Breast epithelium (tissue), 4 donors: ENCODE data around the gene KIF26B. TPM values are rescaled to one million over a fixed set of nuclear protein-coding genes. Genes with fewer than 3 reads are reported as not detected.

ENCODE experiments used
- DNase-seq, 2 donors: peaks; one replicate each; pipeline ENCODE4 v3.0.0-alpha.2; 2019; ENCODE audit warnings: low spot score in 2 of 2
- H3K27ac ChIP-seq, 2 donors: fragments of 200-600 bp; sonication (generic) in 1 of 2; one replicate each; pipeline ENCODE4 v1.5.1; 2016 to 2019; ENCODE audit warnings: mild to moderate bottlenecking in 1 of 2
- H3K27me3 ChIP-seq, 2 donors: fragments of 200-600 bp; sonication (generic) in 1 of 2; one replicate each; pipeline versions ENCODE4 v1.5.1 to v1.6.0; 2017 to 2019; ENCODE audit warnings: control low read depth in 1 of 2, mild to moderate bottlenecking in 1 of 2
- H3K36me3 ChIP-seq: fragments of 200-600 bp; one replicate; pipeline ENCODE4 v1.5.1; 2019
- H3K4me1 ChIP-seq, 2 donors: fragments of 200-600 bp; sonication (generic); one replicate each; pipeline ENCODE4 v1.5.1; 2016 to 2019; ENCODE audit warnings: control low read depth in 1 of 2
- H3K4me3 ChIP-seq, 3 donors: fragments of 200-600 bp; sonication (generic); 1 replicate in 2 of 3; 2 replicates in 1 of 3; pipeline ENCODE4 v1.5.1; 2016 to 2019; ENCODE audit warnings: mild to moderate bottlenecking in 3 of 3, moderate library complexity in 2 of 3
- H3K9me3 ChIP-seq, 2 donors: fragments of 200-600 bp; sonication (generic) in 1 of 2; one replicate each; pipeline ENCODE4 v1.5.1; 2016 to 2019; ENCODE audit warnings: control low read depth in 1 of 2
- CTCF ChIP-seq, 3 donors: fragments of 450-650 bp; IDR thresholded peaks; one replicate each; pipeline ENCODE4 v1.5.1; 2016 to 2017; ENCODE audit warnings: antibody characterized with exemption in 3 of 3, mild to moderate bottlenecking in 3 of 3, moderate library complexity in 3 of 3
- POLR2A ChIP-seq: fragments of 450-650 bp; IDR thresholded peaks from one replicate; pipeline ENCODE4 v1.6.1; 2016; ENCODE audit warnings: antibody characterized with exemption, mild to moderate bottlenecking, moderate library complexity
- POLR2AphosphoS5 ChIP-seq, 3 donors: sonication (generic); formaldehyde crosslinking; IDR thresholded peaks; one replicate each; pipeline ENCODE4 v1.6.1; 2017; ENCODE audit warnings: antibody characterized with exemption in 3 of 3
- intact Hi-C: fragments of 100-400 bp; cut with DNase I; formaldehyde crosslinking; loops from one replicate; pipeline ENCODE4 v1.15.1; 2023; ENCODE audit warnings: low total_unique reads
- total RNA-seq, 3 donors: library from RNA; depleted of rRNA; stranded (reverse); fragments of >200 nt; gene quantifications; one replicate each; pipeline ENCODE4 v1.1.0, GENCODE V29; 2016

KIF26B gene
- total RNA-seq, 3 donors from 2014 or later: 0.32 to 1.0 (median 0.33) TPM

DNA sequence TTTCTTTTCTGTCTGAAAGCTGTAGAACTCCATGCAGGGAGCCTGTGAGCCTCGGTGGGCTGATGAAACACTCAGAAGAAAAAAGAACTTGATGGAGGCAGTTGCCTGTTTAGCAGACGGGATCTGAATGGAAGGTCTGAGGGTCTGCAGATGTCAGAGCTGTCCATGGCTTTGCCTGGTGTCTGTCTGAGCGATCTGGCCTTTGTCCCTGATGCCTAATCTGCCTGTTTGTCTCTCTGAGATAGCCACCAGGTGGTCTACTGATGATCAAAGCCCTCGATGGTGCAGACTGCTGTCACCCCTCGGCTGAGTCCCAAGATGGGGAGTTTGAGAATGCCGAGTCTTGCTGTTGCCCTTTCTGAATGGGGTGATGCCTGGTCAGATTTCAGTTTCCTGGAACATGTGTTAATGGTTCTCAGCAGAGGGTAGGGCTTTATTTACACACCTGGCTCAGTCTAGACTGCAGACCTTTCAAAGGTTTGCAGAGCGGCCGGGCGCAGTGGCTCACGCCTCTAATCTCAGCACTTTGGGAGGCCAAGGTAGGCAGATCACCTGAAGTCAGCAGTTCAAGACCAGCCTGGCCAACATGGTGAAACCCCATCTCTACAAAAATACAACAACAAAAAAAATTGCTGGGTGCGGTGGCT, 90.4 kb downstream of the KIF26B start:
- Histone ChIP-seq H3K4me3 (no peak overlapping the region), H3K9me3 (no peaks in the 10 kb centered on the region), H3K27ac (no peak overlapping the region), H3K4me1 (no peaks in the 10 kb centered on the region), H3K27me3 (no peaks in the 10 kb centered on the region), H3K36me3 (no peaks in the 10 kb centered on the region)
- no peak for TF ChIP-seq POLR2A
- TF ChIP-seq POLR2AphosphoS5 (IDR thresholded peaks at IDR 0.05): no peak
- no peak for TF ChIP-seq CTCF (IDR thresholded peaks at IDR 0.05)
- no peak for DNase-seq
- intact Hi-C loops: no loop called here

- Histone ChIP-seq H3K36me3 (no peaks in the 10 kb centered on the region), H3K9me3 (no peaks in the 10 kb centered on the region), H3K27ac (no peak overlapping the region), H3K4me3 (no peak overlapping the region), H3K27me3 (no peaks in the 10 kb centered on the region), H3K4me1 (no peaks in the 10 kb centered on the region)
- intact Hi-C loops: no loop called here
- TF ChIP-seq POLR2A (no peak), POLR2AphosphoS5 (IDR thresholded peaks at IDR 0.05) (no peak), CTCF (IDR thresholded peaks at IDR 0.05) (no peak)
- DNase-seq: no peak
Observed at GRCh38 chr1:245246433-245246832, 91.6 kb downstream of the KIF26B start.

GRCh38 chr1:245247356-245247755, 92.6 kb downstream of the KIF26B start:
- H3K36me3 ChIP-seq: no peaks in the 10 kb centered on the region
- no peak for DNase-seq
- intact Hi-C loops: no loop called here
- H3K27me3 ChIP-seq: no peaks in the 10 kb centered on the region
- no peaks in the 10 kb centered on the region for H3K4me1 ChIP-seq
- peaks cover 0 to 5% of the 10 kb centered on the region in 2 donors for H3K9me3 ChIP-seq
- H3K4me3 ChIP-seq: no peak overlapping the region
- TF ChIP-seq POLR2AphosphoS5 (IDR thresholded peaks at IDR 0.05) (no peak), POLR2A (no peak), CTCF (IDR thresholded peaks at IDR 0.05) (no peak)
- no peak overlapping the region for H3K27ac ChIP-seq

DNA sequence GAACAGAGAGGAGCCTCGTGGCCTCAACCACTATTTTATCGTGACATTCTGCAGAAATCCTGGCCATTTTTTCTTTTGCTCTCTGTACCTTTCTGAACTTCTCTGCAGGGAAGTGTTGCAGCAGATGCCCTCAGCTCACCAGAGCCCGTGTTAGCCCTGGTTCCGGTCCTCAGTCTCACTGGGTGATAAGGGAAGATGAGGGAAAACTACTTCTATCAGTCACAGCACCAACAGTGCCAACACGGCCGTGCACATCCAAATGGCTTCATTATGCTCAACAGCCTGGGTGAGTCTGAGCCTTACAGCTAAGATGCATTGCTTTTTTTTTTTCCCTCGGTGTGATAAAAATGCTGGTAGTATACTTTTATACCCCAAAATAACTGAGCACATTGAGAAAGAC, 93.0 kb downstream of the KIF26B start:
- Histone ChIP-seq H3K4me3 (no peak overlapping the region), H3K27me3 (no peaks in the 10 kb centered on the region), H3K36me3 (no peaks in the 10 kb centered on the region), H3K4me1 (no peaks in the 10 kb centered on the region), H3K9me3 (peaks cover 0 to 5% of the 10 kb centered on the region in 2 donors), H3K27ac (no peak overlapping the region)
- TF ChIP-seq POLR2AphosphoS5 (IDR thresholded peaks at IDR 0.05) (no peak), POLR2A (no peak), CTCF (IDR thresholded peaks at IDR 0.05) (no peak)
- no peak for DNase-seq
- intact Hi-C loops: no loop called here

GRCh38 chr1:245248231-245248731, 93.5 kb downstream of the KIF26B start:
- no peak overlapping the region for H3K4me3 ChIP-seq
- H3K9me3 ChIP-seq: peaks cover 0 to 5% of the 10 kb centered on the region in 2 donors
- H3K4me1 ChIP-seq: no peaks in the 10 kb centered on the region
- no peak for DNase-seq
- intact Hi-C loops: no loop called here
- H3K27ac ChIP-seq: no peak overlapping the region
- TF ChIP-seq POLR2A: no peak
- no peak for TF ChIP-seq CTCF (IDR thresholded peaks at IDR 0.05)
- no peak for TF ChIP-seq POLR2AphosphoS5 (IDR thresholded peaks at IDR 0.05)
- H3K36me3 ChIP-seq: no peaks in the 10 kb centered on the region
- no peaks in the 10 kb centered on the region for H3K27me3 ChIP-seq
